SK-N-SH treated with all-trans-retinoic acid at 6 μM for 48 hours (cell line): ENCODE results near the gene COL17A1.

ENCODE experiments used
- ATAC-seq: fragments of 200-7000 bp; cut with Tn5 transposase; 3 replicates; pipeline ENCODE4 v1.9.1; 2020; ENCODE audit warnings: mild to moderate bottlenecking, moderate library complexity
- ARNTL ChIP-seq: fragments of 450-650 bp; formaldehyde crosslinking; IDR thresholded peaks from 2 replicates; pipeline ENCODE4 v1.5.0; 2020; ENCODE audit warnings: low read depth, mild to moderate bottlenecking, moderate library complexity, borderline replicate concordance
- BACH2 ChIP-seq: fragments of 250-450 bp; sonication (Bioruptor Pico); IDR thresholded peaks from 2 replicates; pipeline ENCODE4 v1.9.0; 2021; ENCODE audit warnings: mild to moderate bottlenecking, borderline replicate concordance
- CSDC2 ChIP-seq: fragments of 250-450 bp; sonication (Bioruptor Pico); IDR thresholded peaks from 2 replicates; pipeline ENCODE4 v1.5.0; 2020; ENCODE audit warnings: mild to moderate bottlenecking, moderate library complexity
- CSRNP3 ChIP-seq: fragments of 250-450 bp; sonication (Bioruptor Pico); IDR thresholded peaks from 2 replicates; pipeline ENCODE4 v1.5.1; 2021; ENCODE audit warnings: mild to moderate bottlenecking, moderate library complexity
- ESRRG ChIP-seq: fragments of 250-450 bp; sonication (Bioruptor Pico); IDR thresholded peaks from 2 replicates; pipeline ENCODE4 v1.6.1; 2021; ENCODE audit warnings: mild to moderate bottlenecking
- GLIS3 ChIP-seq: fragments of 250-450 bp; sonication (Bioruptor Pico); IDR thresholded peaks from 2 replicates; pipeline ENCODE4 v1.5.0; 2020; ENCODE audit warnings: mild to moderate bottlenecking, moderate library complexity
- OSR1 ChIP-seq: fragments of 250-450 bp; sonication (Bioruptor Pico); IDR thresholded peaks from 2 replicates; pipeline ENCODE4 v1.8.0; 2022; ENCODE audit warnings: moderate library complexity, mild to moderate bottlenecking, inconsistent platforms
- PATZ1 ChIP-seq: fragments of 250-450 bp; sonication (Bioruptor Pico); IDR thresholded peaks from 2 replicates; pipeline ENCODE4 v1.8.0; 2020; ENCODE audit warnings: mild to moderate bottlenecking, moderate library complexity, borderline replicate concordance
- PPARA ChIP-seq: fragments of 250-450 bp; sonication (Bioruptor Pico); IDR thresholded peaks from 2 replicates; pipeline ENCODE4 v1.5.0; 2020; ENCODE audit warnings: mild to moderate bottlenecking, borderline replicate concordance
- RARB ChIP-seq: fragments of 250-450 bp; sonication (Bioruptor Pico); IDR thresholded peaks from 2 replicates; pipeline ENCODE4 v1.8.0; 2021; ENCODE audit warnings: mild to moderate bottlenecking, moderate library complexity
- TCF4 ChIP-seq: fragments of 250-450 bp; sonication (Bioruptor Pico); IDR thresholded peaks from 2 replicates; pipeline ENCODE4 v1.8.0; 2021; ENCODE audit warnings: mild to moderate bottlenecking, moderate library complexity, borderline replicate concordance
- TOX ChIP-seq: fragments of 250-450 bp; sonication (Bioruptor Pico); IDR thresholded peaks from 2 replicates; pipeline ENCODE4 v1.8.0; 2021; ENCODE audit warnings: mild to moderate bottlenecking, moderate library complexity, borderline replicate concordance
- ZC3H10 ChIP-seq: fragments of 250-450 bp; sonication (Bioruptor Pico); IDR thresholded peaks from 2 replicates; pipeline ENCODE4 v1.5.1; 2021; ENCODE audit warnings: mild to moderate bottlenecking, moderate library complexity
- ZFP3 ChIP-seq: fragments of 250-450 bp; sonication (Bioruptor Pico); IDR thresholded peaks from 2 replicates; pipeline ENCODE4 v1.5.0; 2020; ENCODE audit warnings: mild to moderate bottlenecking, moderate library complexity
- ZFP30 ChIP-seq: fragments of 450-650 bp; formaldehyde crosslinking; IDR thresholded peaks from 2 replicates; pipeline ENCODE4 v1.5.0; 2022; ENCODE audit warnings: mild to moderate bottlenecking, moderate library complexity
- ZNF565 ChIP-seq: fragments of 450-650 bp; formaldehyde crosslinking; conservative IDR thresholded peaks from 2 replicates; pipeline ENCODE4 v1.5.0; 2020; ENCODE audit warnings: low read depth, mild to moderate bottlenecking, moderate library complexity
- ZNF70 ChIP-seq: fragments of 450-650 bp; formaldehyde crosslinking; IDR thresholded peaks from 2 replicates; pipeline ENCODE4 v1.5.0; 2020; ENCODE audit warnings: mild to moderate bottlenecking, moderate library complexity
- ZNF8 ChIP-seq: fragments of 450-650 bp; formaldehyde crosslinking; IDR thresholded peaks from 2 replicates; pipeline ENCODE4 v1.5.0; 2020; ENCODE audit warnings: mild to moderate bottlenecking, moderate library complexity
- TF ChIP-seq, protein P1 (sequence below): fragments of 250-450 bp; sonication (Bioruptor Pico); IDR thresholded peaks from 2 replicates; pipeline ENCODE4 v1.8.0; 2021; ENCODE audit warnings: low read depth, mild to moderate bottlenecking, moderate library complexity, borderline replicate concordance
- TF ChIP-seq, protein P2 (sequence below): fragments of 250-450 bp; sonication (Bioruptor Pico); IDR thresholded peaks from 2 replicates; pipeline ENCODE4 v1.5.0; 2020; ENCODE audit warnings: mild to moderate bottlenecking, moderate library complexity

The COL17A1 gene

DNA sequence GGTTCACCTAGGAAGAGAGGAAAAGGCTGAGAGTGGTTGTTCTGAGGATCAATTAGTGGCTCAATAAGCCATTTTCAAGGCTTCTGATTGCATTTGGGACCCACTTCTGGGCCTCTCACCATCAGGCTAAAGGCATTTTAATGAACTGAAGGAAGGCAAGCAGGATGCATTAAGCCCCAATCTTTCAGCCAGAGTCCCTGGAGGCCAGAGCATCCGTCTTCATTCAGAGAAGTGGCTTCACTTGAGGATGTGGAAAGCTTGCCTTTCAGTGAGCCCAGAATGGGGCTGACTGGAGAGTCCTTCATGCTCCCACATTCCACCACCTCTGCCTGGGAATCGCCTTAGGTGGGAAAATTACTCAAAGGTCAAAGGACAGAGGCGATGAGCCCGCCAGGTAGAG lies 41.8 kb downstream of the COL17A1 start:
- ATAC-seq: no peak
- TF ChIP-seq CSDC2 (CRISPR knock-in tag) (no peak), CSRNP3 (CRISPR knock-in tag) (no peak), ZNF565 (CRISPR knock-in tag) (no peak), TOX (CRISPR knock-in tag) (no peak), ZNF70 (no peak), ZNF8 (CRISPR knock-in tag) (no peak), ZFP30 (CRISPR knock-in tag) (no peak), GLIS3 (CRISPR knock-in tag) (no peak), ARNTL (CRISPR knock-in tag) (no peak), RARB (CRISPR knock-in tag) (no peak), BACH2 (CRISPR knock-in tag) (no peak), PATZ1 (CRISPR knock-in tag) (no peak), ZC3H10 (CRISPR knock-in tag) (no peak), PPARA (CRISPR knock-in tag) (no peak), TCF4 (CRISPR knock-in tag) (no peak)
- TF ChIP-seq, protein P1, sequence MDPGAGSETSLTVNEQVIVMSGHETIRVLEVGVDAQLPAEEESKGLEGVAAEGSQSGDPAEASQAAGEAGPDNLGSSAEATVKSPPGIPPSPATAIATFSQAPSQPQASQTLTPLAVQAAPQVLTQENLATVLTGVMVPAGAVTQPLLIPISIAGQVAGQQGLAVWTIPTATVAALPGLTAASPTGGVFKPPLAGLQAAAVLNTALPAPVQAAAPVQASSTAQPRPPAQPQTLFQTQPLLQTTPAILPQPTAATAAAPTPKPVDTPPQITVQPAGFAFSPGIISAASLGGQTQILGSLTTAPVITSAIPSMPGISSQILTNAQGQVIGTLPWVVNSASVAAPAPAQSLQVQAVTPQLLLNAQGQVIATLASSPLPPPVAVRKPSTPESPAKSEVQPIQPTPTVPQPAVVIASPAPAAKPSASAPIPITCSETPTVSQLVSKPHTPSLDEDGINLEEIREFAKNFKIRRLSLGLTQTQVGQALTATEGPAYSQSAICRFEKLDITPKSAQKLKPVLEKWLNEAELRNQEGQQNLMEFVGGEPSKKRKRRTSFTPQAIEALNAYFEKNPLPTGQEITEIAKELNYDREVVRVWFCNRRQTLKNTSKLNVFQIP (CRISPR knock-in tag): no peak

GRCh38 chr10:104043185-104043830 lies 42.4 kb downstream of the COL17A1 start:
- TF ChIP-seq TCF4 (CRISPR knock-in tag) (no peak), CSDC2 (CRISPR knock-in tag) (no peak), TOX (CRISPR knock-in tag) (no peak), ZFP30 (CRISPR knock-in tag) (no peak)
- TF ChIP-seq, protein P2, sequence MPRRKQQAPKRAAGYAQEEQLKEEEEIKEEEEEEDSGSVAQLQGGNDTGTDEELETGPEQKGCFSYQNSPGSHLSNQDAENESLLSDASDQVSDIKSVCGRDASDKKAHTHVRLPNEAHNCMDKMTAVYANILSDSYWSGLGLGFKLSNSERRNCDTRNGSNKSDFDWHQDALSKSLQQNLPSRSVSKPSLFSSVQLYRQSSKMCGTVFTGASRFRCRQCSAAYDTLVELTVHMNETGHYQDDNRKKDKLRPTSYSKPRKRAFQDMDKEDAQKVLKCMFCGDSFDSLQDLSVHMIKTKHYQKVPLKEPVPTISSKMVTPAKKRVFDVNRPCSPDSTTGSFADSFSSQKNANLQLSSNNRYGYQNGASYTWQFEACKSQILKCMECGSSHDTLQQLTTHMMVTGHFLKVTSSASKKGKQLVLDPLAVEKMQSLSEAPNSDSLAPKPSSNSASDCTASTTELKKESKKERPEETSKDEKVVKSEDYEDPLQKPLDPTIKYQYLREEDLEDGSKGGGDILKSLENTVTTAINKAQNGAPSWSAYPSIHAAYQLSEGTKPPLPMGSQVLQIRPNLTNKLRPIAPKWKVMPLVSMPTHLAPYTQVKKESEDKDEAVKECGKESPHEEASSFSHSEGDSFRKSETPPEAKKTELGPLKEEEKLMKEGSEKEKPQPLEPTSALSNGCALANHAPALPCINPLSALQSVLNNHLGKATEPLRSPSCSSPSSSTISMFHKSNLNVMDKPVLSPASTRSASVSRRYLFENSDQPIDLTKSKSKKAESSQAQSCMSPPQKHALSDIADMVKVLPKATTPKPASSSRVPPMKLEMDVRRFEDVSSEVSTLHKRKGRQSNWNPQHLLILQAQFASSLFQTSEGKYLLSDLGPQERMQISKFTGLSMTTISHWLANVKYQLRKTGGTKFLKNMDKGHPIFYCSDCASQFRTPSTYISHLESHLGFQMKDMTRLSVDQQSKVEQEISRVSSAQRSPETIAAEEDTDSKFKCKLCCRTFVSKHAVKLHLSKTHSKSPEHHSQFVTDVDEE (CRISPR knock-in tag): no peak
- no peak for ATAC-seq

GRCh38 chr10:104041891-104042535 lies 43.7 kb downstream of the COL17A1 start:
- ATAC-seq: no peak
- TF ChIP-seq ZFP30 (CRISPR knock-in tag) (no peak), OSR1 (CRISPR knock-in tag) (no peak), PATZ1 (CRISPR knock-in tag) (no peak), ESRRG (CRISPR knock-in tag) (no peak), ZC3H10 (CRISPR knock-in tag) (no peak), BACH2 (CRISPR knock-in tag) (no peak), ZNF565 (CRISPR knock-in tag) (no peak), ZFP3 (CRISPR knock-in tag) (no peak)
